SK-N-SH (cell line): ENCODE measurements around the gene SPG7. TPM values are rescaled to one million over a fixed set of nuclear protein-coding genes. Genes with fewer than 3 reads are reported as not detected.

Source experiments
- CTCF ChIA-PET: fragments of 300-600, 350-600 bp; formaldehyde crosslinking; extraction: SDS; loops from one replicate; lab custom pipeline; 2021; lab: Yijun Ruan, JAX
- POLR2A ChIA-PET: fragments of 350-600 bp; sonication (Branson Sonifier 250); formaldehyde crosslinking; extraction: SDS; loops from one replicate; lab custom pipeline; 2020; ENCODE audit warnings: antibody characterized with exemption, inconsistent platforms; lab: Yijun Ruan, JAX
- DNase-seq: peaks from one replicate; pipeline ENCODE4 v3.0.0; 2012
- H2AFZ ChIP-seq: fragments of 200-600 bp; sonication (generic); 2 replicates; pipeline ENCODE4 v1.8.1; 2016; ENCODE audit warnings: antibody characterized with exemption, mild to moderate bottlenecking, low read depth
- H3F3A ChIP-seq: fragments of 200-600 bp; sonication (generic); replicated peaks from 2 replicates; pipeline ENCODE3; 2016; ENCODE audit warnings: antibody characterized with exemption, mild to moderate bottlenecking; ENCODE audit not compliant: insufficient read depth
- H3K27ac ChIP-seq, 2 experiments: fragments of 200-500 bp in 1 of 2; fragments of 200-600 bp in 1 of 2; sonication (Bioruptor generic) in 1 of 2; sonication (generic), shearing (Covaris generic) in 1 of 2; 2 replicates each; pipeline versions ENCODE4 v1.5.1 to v1.6.1; 2014 to 2016; ENCODE audit warnings: low read depth in 2 of 2, inconsistent platforms in 1 of 2, low read length in 1 of 2, mild to moderate bottlenecking in 1 of 2, mixed read lengths in 1 of 2
- H3K27me3 ChIP-seq: fragments of 200-600 bp; sonication (generic), shearing (Covaris generic); 2 replicates; pipeline ENCODE4 v1.6.1; 2016; ENCODE audit warnings: mixed run types; ENCODE audit not compliant: insufficient read depth
- H3K36me3 ChIP-seq, 2 experiments: fragments of 200-500 bp in 1 of 2; fragments of 200-600 bp in 1 of 2; sonication (Bioruptor generic) in 1 of 2; sonication (generic) in 1 of 2; replicated peaks in 1 of 2; 2 replicates each; pipeline versions ENCODE3 to v1.5.1; 2014 to 2016; ENCODE audit warnings: low read length in 1 of 2, mild to moderate bottlenecking in 1 of 2; ENCODE audit not compliant: insufficient read depth in 2 of 2, control insufficient read depth in 1 of 2
- H3K4me1 ChIP-seq, 2 experiments: fragments of 200-500 bp in 1 of 2; fragments of 200-600 bp in 1 of 2; sonication (Bioruptor generic) in 1 of 2; sonication (generic), shearing (Covaris generic) in 1 of 2; 2 replicates each; pipeline versions ENCODE4 v1.5.1 to v1.6.1; 2014 to 2016; ENCODE audit warnings: low read depth in 1 of 2, low read length in 1 of 2, mixed run types in 1 of 2; ENCODE audit not compliant: insufficient read depth in 2 of 2, control insufficient read depth in 1 of 2
- H3K4me2 ChIP-seq: fragments of 200-600 bp; sonication (generic), shearing (Covaris generic); 2 replicates; pipeline ENCODE4 v1.6.1; 2017; ENCODE audit warnings: mixed run types
- H3K4me3 ChIP-seq, 2 experiments: fragments of 200-500 bp in 1 of 2; fragments of 200-600 bp in 1 of 2; sonication (Bioruptor generic) in 1 of 2; sonication (generic), shearing (Covaris generic) in 1 of 2; 2 replicates each; pipeline versions ENCODE4 v1.5.1 to v1.8.1; 2014 to 2016; ENCODE audit warnings: low read depth in 2 of 2, inconsistent platforms in 1 of 2, low read length in 1 of 2, mild to moderate bottlenecking in 1 of 2, mixed read lengths in 1 of 2, moderate library complexity in 1 of 2
- H3K79me2 ChIP-seq: fragments of 200-600 bp; sonication (generic); 2 replicates; pipeline ENCODE4 v1.8.1; 2017; ENCODE audit warnings: mild to moderate bottlenecking; ENCODE audit not compliant: insufficient read depth
- H3K9ac ChIP-seq: fragments of 200-600 bp; sonication (generic); 2 replicates; pipeline ENCODE4 v1.6.1; 2017; ENCODE audit warnings: mixed run types
- H3K9me2 ChIP-seq: fragments of 200-600 bp; sonication (generic); 2 replicates; pipeline ENCODE4 v1.6.1; 2017; ENCODE audit warnings: mixed run types
- H3K9me3 ChIP-seq: fragments of 200-600 bp; sonication (generic); 2 replicates; pipeline ENCODE4 v1.6.1; 2017; ENCODE audit warnings: mixed run types, mild to moderate bottlenecking, moderate library complexity
- H4K20me1 ChIP-seq: fragments of 200-600 bp; sonication (generic); 2 replicates; pipeline ENCODE4 v1.6.1; 2017; ENCODE audit warnings: mild to moderate bottlenecking, mixed run types; ENCODE audit not compliant: insufficient read depth
- CHD2 ChIP-seq: fragments of 150-350 bp; IDR thresholded peaks from 2 replicates; pipeline ENCODE4 v1.6.1; 2018; ENCODE audit warnings: low read length; ENCODE audit not compliant: partially characterized antibody
- CTCF ChIP-seq: fragments of 200-600 bp; sonication (generic); IDR thresholded peaks from 2 replicates; pipeline ENCODE4 v1.6.1; 2017; ENCODE audit warnings: antibody characterized with exemption, mild to moderate bottlenecking, moderate library complexity
- ELF1 ChIP-seq: IDR thresholded peaks from 2 replicates; pipeline ENCODE4 v1.4.0; 2012
- EP300 ChIP-seq, 2 experiments: IDR thresholded peaks; 2 replicates each; pipeline versions ENCODE4 v1.4.0 to v1.6.1; 2012; ENCODE audit warnings: borderline replicate concordance in 1 of 2, low read depth in 1 of 2, low read length in 1 of 2
- FOSL2 ChIP-seq: IDR thresholded peaks from 2 replicates; pipeline ENCODE4 v1.4.0; 2012; ENCODE audit warnings: low read depth, mild to moderate bottlenecking, moderate library complexity, borderline replicate concordance
- IRF3 ChIP-seq: fragments of 150-350 bp; IDR thresholded peaks from 2 replicates; pipeline ENCODE4 v1.6.1; 2016; ENCODE audit warnings: mild to moderate bottlenecking, low read depth, low read length
- MAX ChIP-seq: IDR thresholded peaks from 2 replicates; pipeline ENCODE4 v1.4.0; 2012; ENCODE audit warnings: low read depth
- MEF2A ChIP-seq: IDR thresholded peaks from 2 replicates; pipeline ENCODE4 v1.4.0; 2012; ENCODE audit warnings: low read depth, borderline replicate concordance
- NFIC ChIP-seq: IDR thresholded peaks from 2 replicates; pipeline ENCODE4 v1.4.0; 2012; ENCODE audit warnings: borderline replicate concordance
- POLR2AphosphoS5 ChIP-seq: IDR thresholded peaks from 2 replicates; pipeline ENCODE4 v1.6.1; 2012; ENCODE audit warnings: low read depth, low read length
- RCOR1 ChIP-seq: fragments of 150-350 bp; IDR thresholded peaks from 2 replicates; pipeline ENCODE4 v1.6.1; 2017; ENCODE audit warnings: antibody characterized with exemption, low read length
- SIN3A ChIP-seq: IDR thresholded peaks from 2 replicates; pipeline ENCODE4 v1.6.1; 2012; ENCODE audit warnings: low read depth, mild to moderate bottlenecking, low read length, moderate library complexity, borderline replicate concordance
- SMC3 ChIP-seq: IDR thresholded peaks from 2 replicates; pipeline ENCODE4 v1.6.1; 2012; ENCODE audit warnings: low read depth, low read length, improper control_type of control experiment
- TEAD4 ChIP-seq: IDR thresholded peaks from 2 replicates; pipeline ENCODE4 v1.4.0; 2012; ENCODE audit warnings: mild to moderate bottlenecking, borderline replicate concordance; ENCODE audit not compliant: insufficient read depth
- USF1 ChIP-seq: IDR thresholded peaks from 2 replicates; pipeline ENCODE4 v1.4.0; 2012; ENCODE audit warnings: low read depth, borderline replicate concordance
- USF2 ChIP-seq: fragments of 150-350 bp; IDR thresholded peaks from 2 replicates; pipeline ENCODE4 v1.6.1; 2017; ENCODE audit warnings: antibody characterized with exemption, low read length, low read depth, borderline replicate concordance
- WGBS: methylation state at CpG from one replicate; pipeline ENCODE4 v1.1.6; 2017; ENCODE audit warnings: low lambda C conversion rate; 5-methylcytosine and 5-hydroxymethylcytosine counted together
- polyA plus RNA-seq, 3 experiments: library from polyadenylated mRNA; depleted of rRNA; stranded (reverse); fragments of >200 nt; gene quantifications; 2 replicates each; pipeline ENCODE4 v1.2.3, GENCODE V29; 2012

Gene SPG7
- polyA plus RNA-seq, 1 of the 3 experiments (the other 2 are of a cell fraction) = 100 TPM

- TF ChIP-seq USF1 (no peak), CHD2 (no peak), SIN3A (no peak), TEAD4 (no peak), USF2 (no peak)
Measured at GRCh38 chr16:89604764-89605163, 96.6 kb downstream of the SPG7 start (continued).

- CTCF ChIA-PET = interaction anchor here (0.6 to 1.5 kb wide), 3 partner anchors 10 to 48 kb away, joined by 3 to 8 read pairs (median 3); no protein-coding TSS in a partner anchor
- Histone ChIP-seq H4K20me1 (no peaks in the 10 kb centered on the region), H3K4me2 (no peak overlapping the region), H3K9ac (no peak overlapping the region), H3K9me3 (no peaks in the 10 kb centered on the region), H3K9me2 (no peaks in the 10 kb centered on the region), H3K27me3 (no peaks in the 10 kb centered on the region), H3K79me2 (no peaks in the 10 kb centered on the region), H3K4me1 (peaks cover 13 to 21% of the 10 kb centered on the region in 2 experiments; a peak in 3 of 4 replicates), H3K27ac (no peak overlapping the region), H2AFZ (no peak overlapping the region), H3K36me3 (no peaks in the 10 kb centered on the region), H3K4me3 (no peak overlapping the region), H3F3A (peaks cover 18% of the 10 kb centered on the region)
- 87% methylated on average over 21 of the region's 34 CpGs for WGBS
- no peak for DNase-seq
- no peak for TF ChIP-seq EP300 (IDR thresholded peaks at IDR 0.05; ENCODE audit: borderline replicate concordance in 1 of 2, low read depth in 1 of 2, low read length in 1 of 2)
- no peak for TF ChIP-seq SIN3A
- no peak for TF ChIP-seq USF1
- TF ChIP-seq SMC3 = no peak
- no peak for TF ChIP-seq POLR2AphosphoS5
- TF ChIP-seq MAX = no peak
- POLR2A ChIA-PET = no interaction called here
Measured at GRCh38 chr16:89605186-89605970, 97.2 kb downstream of the SPG7 start.

- 90% methylated on average over 6 of the region's 9 CpGs for WGBS
- POLR2A ChIA-PET = no interaction called here
- TF ChIP-seq TEAD4 (no peak), RCOR1 (no peak), NFIC (no peak), CHD2 (no peak), MEF2A (no peak), SIN3A (no peak), IRF3 (no peak), EP300 (IDR thresholded peaks at IDR 0.05; ENCODE audit: borderline replicate concordance in 1 of 2, low read depth in 1 of 2, low read length in 1 of 2) (no peak), MAX (no peak), FOSL2 (no peak), CTCF (no peak), ELF1 (no peak)
Measured at GRCh38 chr16:89606006-89606405, 97.8 kb downstream of the SPG7 start.

More at GRCh38 chr16:89606006-89606405, 97.8 kb downstream of the SPG7 start:
- H2AFZ ChIP-seq = no peak overlapping the region
- DNase-seq = no peak
- no peaks in the 10 kb centered on the region for H3K9me3 ChIP-seq
- peaks cover 18% of the 10 kb centered on the region for H3F3A ChIP-seq
- H4K20me1 ChIP-seq = no peaks in the 10 kb centered on the region
- no peaks in the 10 kb centered on the region for H3K36me3 ChIP-seq
- no peak overlapping the region for H3K4me2 ChIP-seq
- H3K27ac ChIP-seq = no peak overlapping the region
- H3K79me2 ChIP-seq = no peaks in the 10 kb centered on the region
- H3K4me3 ChIP-seq = no peak overlapping the region
- peaks cover 13 to 21% of the 10 kb centered on the region in 2 experiments; a peak in 3 of 4 replicates for H3K4me1 ChIP-seq
- CTCF ChIA-PET = interaction anchor here (0.6 to 1.5 kb wide), 3 partner anchors 9 to 48 kb away, joined by 3 to 8 read pairs (median 3); no protein-coding TSS in a partner anchor
- H3K9ac ChIP-seq = no peak overlapping the region
- H3K27me3 ChIP-seq = no peaks in the 10 kb centered on the region
- H3K9me2 ChIP-seq = no peaks in the 10 kb centered on the region
